SK-N-SH (cell line): Measurements from ENCODE around the gene TBL1XR1. TPM values are rescaled to one million over a fixed set of nuclear protein-coding genes. Genes with fewer than 3 reads are reported as not detected.

Experiments used
- CTCF ChIA-PET: fragments of 300-600, 350-600 bp; formaldehyde crosslinking; extraction: SDS; loops from one replicate; lab custom pipeline; 2021; lab: Yijun Ruan, JAX
- POLR2A ChIA-PET: fragments of 350-600 bp; sonication (Branson Sonifier 250); formaldehyde crosslinking; extraction: SDS; loops from one replicate; lab custom pipeline; 2020; ENCODE audit warnings: antibody characterized with exemption, inconsistent platforms; lab: Yijun Ruan, JAX
- DNase-seq: peaks from one replicate; pipeline ENCODE4 v3.0.0; 2012
- H2AFZ ChIP-seq: fragments of 200-600 bp; sonication (generic); 2 replicates; pipeline ENCODE4 v1.8.1; 2016; ENCODE audit warnings: antibody characterized with exemption, mild to moderate bottlenecking, low read depth
- H3F3A ChIP-seq: fragments of 200-600 bp; sonication (generic); replicated peaks from 2 replicates; pipeline ENCODE3; 2016; ENCODE audit warnings: antibody characterized with exemption, mild to moderate bottlenecking; ENCODE audit not compliant: insufficient read depth
- H3K27ac ChIP-seq, 2 experiments: fragments of 200-500 bp in 1 of 2; fragments of 200-600 bp in 1 of 2; sonication (Bioruptor generic) in 1 of 2; sonication (generic), shearing (Covaris generic) in 1 of 2; 2 replicates each; pipeline versions ENCODE4 v1.5.1 to v1.6.1; 2014 to 2016; ENCODE audit warnings: low read depth in 2 of 2, inconsistent platforms in 1 of 2, low read length in 1 of 2, mild to moderate bottlenecking in 1 of 2, mixed read lengths in 1 of 2
- H3K27me3 ChIP-seq: fragments of 200-600 bp; sonication (generic), shearing (Covaris generic); 2 replicates; pipeline ENCODE4 v1.6.1; 2016; ENCODE audit warnings: mixed run types; ENCODE audit not compliant: insufficient read depth
- H3K36me3 ChIP-seq, 2 experiments: fragments of 200-500 bp in 1 of 2; fragments of 200-600 bp in 1 of 2; sonication (Bioruptor generic) in 1 of 2; sonication (generic) in 1 of 2; replicated peaks in 1 of 2; 2 replicates each; pipeline versions ENCODE3 to v1.5.1; 2014 to 2016; ENCODE audit warnings: low read length in 1 of 2, mild to moderate bottlenecking in 1 of 2; ENCODE audit not compliant: insufficient read depth in 2 of 2, control insufficient read depth in 1 of 2
- H3K4me1 ChIP-seq, 2 experiments: fragments of 200-500 bp in 1 of 2; fragments of 200-600 bp in 1 of 2; sonication (Bioruptor generic) in 1 of 2; sonication (generic), shearing (Covaris generic) in 1 of 2; 2 replicates each; pipeline versions ENCODE4 v1.5.1 to v1.6.1; 2014 to 2016; ENCODE audit warnings: low read depth in 1 of 2, low read length in 1 of 2, mixed run types in 1 of 2; ENCODE audit not compliant: insufficient read depth in 2 of 2, control insufficient read depth in 1 of 2
- H3K4me2 ChIP-seq: fragments of 200-600 bp; sonication (generic), shearing (Covaris generic); 2 replicates; pipeline ENCODE4 v1.6.1; 2017; ENCODE audit warnings: mixed run types
- H3K4me3 ChIP-seq, 2 experiments: fragments of 200-500 bp in 1 of 2; fragments of 200-600 bp in 1 of 2; sonication (Bioruptor generic) in 1 of 2; sonication (generic), shearing (Covaris generic) in 1 of 2; 2 replicates each; pipeline versions ENCODE4 v1.5.1 to v1.8.1; 2014 to 2016; ENCODE audit warnings: low read depth in 2 of 2, inconsistent platforms in 1 of 2, low read length in 1 of 2, mild to moderate bottlenecking in 1 of 2, mixed read lengths in 1 of 2, moderate library complexity in 1 of 2
- H3K79me2 ChIP-seq: fragments of 200-600 bp; sonication (generic); 2 replicates; pipeline ENCODE4 v1.8.1; 2017; ENCODE audit warnings: mild to moderate bottlenecking; ENCODE audit not compliant: insufficient read depth
- H3K9ac ChIP-seq: fragments of 200-600 bp; sonication (generic); 2 replicates; pipeline ENCODE4 v1.6.1; 2017; ENCODE audit warnings: mixed run types
- H3K9me2 ChIP-seq: fragments of 200-600 bp; sonication (generic); 2 replicates; pipeline ENCODE4 v1.6.1; 2017; ENCODE audit warnings: mixed run types
- H3K9me3 ChIP-seq: fragments of 200-600 bp; sonication (generic); 2 replicates; pipeline ENCODE4 v1.6.1; 2017; ENCODE audit warnings: mixed run types, mild to moderate bottlenecking, moderate library complexity
- H4K20me1 ChIP-seq: fragments of 200-600 bp; sonication (generic); 2 replicates; pipeline ENCODE4 v1.6.1; 2017; ENCODE audit warnings: mild to moderate bottlenecking, mixed run types; ENCODE audit not compliant: insufficient read depth
- CHD2 ChIP-seq: fragments of 150-350 bp; IDR thresholded peaks from 2 replicates; pipeline ENCODE4 v1.6.1; 2018; ENCODE audit warnings: low read length; ENCODE audit not compliant: partially characterized antibody
- EP300 ChIP-seq, 2 experiments: IDR thresholded peaks; 2 replicates each; pipeline versions ENCODE4 v1.4.0 to v1.6.1; 2012; ENCODE audit warnings: borderline replicate concordance in 1 of 2, low read depth in 1 of 2, low read length in 1 of 2
- GABPA ChIP-seq: IDR thresholded peaks from 2 replicates; pipeline ENCODE4 v1.4.0; 2012; ENCODE audit warnings: low read depth, mild to moderate bottlenecking
- GATA2 ChIP-seq: sonication (generic); formaldehyde crosslinking; IDR thresholded peaks from 2 replicates; pipeline ENCODE4 v1.5.0; 2020; ENCODE audit warnings: mild to moderate bottlenecking, missing genetic modification reagents
- JUND ChIP-seq: IDR thresholded peaks from 2 replicates; pipeline ENCODE4 v1.4.0; 2012
- MXI1 ChIP-seq: IDR thresholded peaks from 2 replicates; pipeline ENCODE4 v1.6.1; 2012; ENCODE audit warnings: mild to moderate bottlenecking, low read depth, low read length, improper control_type of control experiment
- NFIC ChIP-seq: IDR thresholded peaks from 2 replicates; pipeline ENCODE4 v1.4.0; 2012; ENCODE audit warnings: borderline replicate concordance
- NRF1 ChIP-seq: IDR thresholded peaks from 2 replicates; pipeline ENCODE4 v1.6.1; 2012; ENCODE audit warnings: low read depth, mild to moderate bottlenecking, low read length
- POLR2AphosphoS5 ChIP-seq: IDR thresholded peaks from 2 replicates; pipeline ENCODE4 v1.6.1; 2012; ENCODE audit warnings: low read depth, low read length
- RAD21 ChIP-seq: IDR thresholded peaks from 2 replicates; pipeline ENCODE4 v1.6.1; 2012; ENCODE audit warnings: mild to moderate bottlenecking, low read length
- REST ChIP-seq: IDR thresholded peaks from 2 replicates; pipeline ENCODE4 v1.6.1; 2012; ENCODE audit warnings: mild to moderate bottlenecking, low read depth, low read length, moderate library complexity
- RXRA ChIP-seq: IDR thresholded peaks from 2 replicates; pipeline ENCODE4 v1.4.0; 2012; ENCODE audit warnings: low read depth, mild to moderate bottlenecking, borderline replicate concordance
- SMC3 ChIP-seq: IDR thresholded peaks from 2 replicates; pipeline ENCODE4 v1.6.1; 2012; ENCODE audit warnings: low read depth, low read length, improper control_type of control experiment
- TAF1 ChIP-seq: IDR thresholded peaks from 2 replicates; pipeline ENCODE4 v1.6.1; 2012; ENCODE audit warnings: low read depth, mild to moderate bottlenecking, low read length, moderate library complexity, borderline replicate concordance
- TCF12 ChIP-seq: IDR thresholded peaks from 2 replicates; pipeline ENCODE4 v1.4.0; 2012
- TEAD4 ChIP-seq: IDR thresholded peaks from 2 replicates; pipeline ENCODE4 v1.4.0; 2012; ENCODE audit warnings: mild to moderate bottlenecking, borderline replicate concordance; ENCODE audit not compliant: insufficient read depth
- WGBS: methylation state at CpG from one replicate; pipeline ENCODE4 v1.1.6; 2017; ENCODE audit warnings: low lambda C conversion rate; 5-methylcytosine and 5-hydroxymethylcytosine counted together
- polyA plus RNA-seq, 3 experiments: library from polyadenylated mRNA; depleted of rRNA; stranded (reverse); fragments of >200 nt; gene quantifications; 2 replicates each; pipeline ENCODE4 v1.2.3, GENCODE V29; 2012
- TF ChIP-seq, protein P1 (sequence below): fragments of 200-600 bp; sonication (generic); IDR thresholded peaks from 2 replicates; pipeline ENCODE4 v1.6.1; 2017; ENCODE audit warnings: antibody characterized with exemption, mild to moderate bottlenecking, moderate library complexity
- TF ChIP-seq, protein P2 (sequence below): fragments of 150-350 bp; IDR thresholded peaks from 2 replicates; pipeline ENCODE4 v1.6.1; 2017; ENCODE audit warnings: antibody characterized with exemption, low read length, low read depth, borderline replicate concordance

The TBL1XR1 gene
- polyA plus RNA-seq, 1 of the 3 experiments (the other 2 are of a cell fraction) = 20.9 TPM

GRCh38 chr3:177186306-177186705, 11.0 kb downstream of the TBL1XR1 start:
- TF ChIP-seq GABPA (no peak), POLR2AphosphoS5 (no peak), TAF1 (no peak), RXRA (no peak), SMC3 (no peak), CHD2 (no peak), REST (no peak), MXI1 (no peak), JUND (no peak), TCF12 (no peak), NRF1 (no peak), TEAD4 (no peak), NFIC (no peak), EP300 (IDR thresholded peaks at IDR 0.05; ENCODE audit: borderline replicate concordance in 1 of 2, low read depth in 1 of 2, low read length in 1 of 2) (no peak), GATA2 (CRISPR knock-in tag) (no peak), RAD21 (no peak)
- TF ChIP-seq, protein P1, sequence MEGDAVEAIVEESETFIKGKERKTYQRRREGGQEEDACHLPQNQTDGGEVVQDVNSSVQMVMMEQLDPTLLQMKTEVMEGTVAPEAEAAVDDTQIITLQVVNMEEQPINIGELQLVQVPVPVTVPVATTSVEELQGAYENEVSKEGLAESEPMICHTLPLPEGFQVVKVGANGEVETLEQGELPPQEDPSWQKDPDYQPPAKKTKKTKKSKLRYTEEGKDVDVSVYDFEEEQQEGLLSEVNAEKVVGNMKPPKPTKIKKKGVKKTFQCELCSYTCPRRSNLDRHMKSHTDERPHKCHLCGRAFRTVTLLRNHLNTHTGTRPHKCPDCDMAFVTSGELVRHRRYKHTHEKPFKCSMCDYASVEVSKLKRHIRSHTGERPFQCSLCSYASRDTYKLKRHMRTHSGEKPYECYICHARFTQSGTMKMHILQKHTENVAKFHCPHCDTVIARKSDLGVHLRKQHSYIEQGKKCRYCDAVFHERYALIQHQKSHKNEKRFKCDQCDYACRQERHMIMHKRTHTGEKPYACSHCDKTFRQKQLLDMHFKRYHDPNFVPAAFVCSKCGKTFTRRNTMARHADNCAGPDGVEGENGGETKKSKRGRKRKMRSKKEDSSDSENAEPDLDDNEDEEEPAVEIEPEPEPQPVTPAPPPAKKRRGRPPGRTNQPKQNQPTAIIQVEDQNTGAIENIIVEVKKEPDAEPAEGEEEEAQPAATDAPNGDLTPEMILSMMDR = no peak
- TF ChIP-seq, protein P2, sequence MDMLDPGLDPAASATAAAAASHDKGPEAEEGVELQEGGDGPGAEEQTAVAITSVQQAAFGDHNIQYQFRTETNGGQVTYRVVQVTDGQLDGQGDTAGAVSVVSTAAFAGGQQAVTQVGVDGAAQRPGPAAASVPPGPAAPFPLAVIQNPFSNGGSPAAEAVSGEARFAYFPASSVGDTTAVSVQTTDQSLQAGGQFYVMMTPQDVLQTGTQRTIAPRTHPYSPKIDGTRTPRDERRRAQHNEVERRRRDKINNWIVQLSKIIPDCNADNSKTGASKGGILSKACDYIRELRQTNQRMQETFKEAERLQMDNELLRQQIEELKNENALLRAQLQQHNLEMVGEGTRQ = no peak
- H4K20me1 ChIP-seq = peaks cover 92% of the 10 kb centered on the region
- H3K9me3 ChIP-seq = no peaks in the 10 kb centered on the region
- no peak overlapping the region for H3K4me3 ChIP-seq
- peaks cover 0 to 10% of the 10 kb centered on the region in 2 experiments; a peak in 1 of 4 replicates for H3K4me1 ChIP-seq
- H3K27ac ChIP-seq = no peak overlapping the region
- no peaks in the 10 kb centered on the region for H3K27me3 ChIP-seq
- ChIA-PET POLR2A (no interaction called here), CTCF (no interaction called here)
- H3F3A ChIP-seq = no peaks in the 10 kb centered on the region
- 95% methylated on average over 1 of the region's 1 CpG for WGBS
- no peaks in the 10 kb centered on the region for H3K9me2 ChIP-seq
- H3K36me3 ChIP-seq = peaks cover 0 to 5% of the 10 kb centered on the region in 2 experiments
- no peak for DNase-seq
- H3K4me2 ChIP-seq = no peak overlapping the region
- H2AFZ ChIP-seq = no peak overlapping the region
- no peak overlapping the region for H3K9ac ChIP-seq
- H3K79me2 ChIP-seq = peaks cover 100% of the 10 kb centered on the region
